ENCODE measurements around the gene ARID1B. TPM values are rescaled to one million over a fixed set of nuclear protein-coding genes. Genes with fewer than 3 reads are reported as not detected.

Gene ARID1B
- total RNA-seq, 1 donor from 2014 or later: 75.4 TPM

GRCh38 chr6:157002774-157003173, 225.6 kb downstream of the ARID1B start:
- no peak for TF ChIP-seq CTCF (IDR thresholded peaks at IDR 0.05; ENCODE audit: insufficient read depth, low read depth, low read length)
- no peak for TF ChIP-seq EZH2 (IDR thresholded peaks at IDR 0.05; ENCODE audit: insufficient read depth, low read length)
- Histone ChIP-seq H4K20me1 (ENCODE audit: insufficient read depth, low read length) (peaks cover 82% of the 10 kb centered on the region), H3K4me2 (ENCODE audit: low read length) (no peak overlapping the region), H3K27ac (ENCODE audit: low read depth, low read length) (no peak overlapping the region), H3K9ac (ENCODE audit: low read length) (no peak overlapping the region), H3K9me3 (ENCODE audit: insufficient read depth, low read depth, low read length) (no peaks in the 10 kb centered on the region), H3K4me1 (ENCODE audit: insufficient read depth, low read length) (no peaks in the 10 kb centered on the region), H3K36me3 (ENCODE audit: insufficient read depth, low read length) (no peaks in the 10 kb centered on the region), H3K4me3 (ENCODE audit: insufficient read depth, low read depth, low read length) (no peak overlapping the region), H3K27me3 (ENCODE audit: insufficient read depth, low read length) (no peaks in the 10 kb centered on the region), H2AFZ (ENCODE audit: low read depth, low read length) (no peak overlapping the region), H3K79me2 (ENCODE audit: insufficient read depth, low read length) (peaks cover 92% of the 10 kb centered on the region)
- peak overlapping the region; percentile 6 for H3K27ac Mint-ChIP-seq (ENCODE audit: unreplicated experiment)
- no peak for DNase-seq (ENCODE audit: low read depth)
- peaks cover 15% of the 10 kb centered on the region for H3K4me1 Mint-ChIP-seq (ENCODE audit: low read depth, unreplicated experiment)
- FAIRE-seq: no peak
- H3K27me3 Mint-ChIP-seq (ENCODE audit: low read depth, unreplicated experiment): no peaks in the 10 kb centered on the region
- H3K4me3 Mint-ChIP-seq (ENCODE audit: unreplicated experiment): no peak overlapping the region
- H3K9me3 Mint-ChIP-seq (ENCODE audit: unreplicated experiment): no peaks in the 10 kb centered on the region
- peaks cover 6% of the 10 kb centered on the region for H3K36me3 Mint-ChIP-seq (ENCODE audit: low read depth, unreplicated experiment)

- Histone ChIP-seq H3K4me1 (ENCODE audit: insufficient read depth, low read length) (no peaks in the 10 kb centered on the region), H3K4me3 (ENCODE audit: insufficient read depth, low read depth, low read length) (no peak overlapping the region), H3K36me3 (ENCODE audit: insufficient read depth, low read length) (no peaks in the 10 kb centered on the region), H3K4me2 (ENCODE audit: low read length) (no peak overlapping the region), H3K27ac (ENCODE audit: low read depth, low read length) (no peak overlapping the region), H3K79me2 (ENCODE audit: insufficient read depth, low read length) (peaks cover 93% of the 10 kb centered on the region), H3K9me3 (ENCODE audit: insufficient read depth, low read depth, low read length) (no peaks in the 10 kb centered on the region), H3K27me3 (ENCODE audit: insufficient read depth, low read length) (no peaks in the 10 kb centered on the region), H4K20me1 (ENCODE audit: insufficient read depth, low read length) (peaks cover 87% of the 10 kb centered on the region), H2AFZ (ENCODE audit: low read depth, low read length) (no peak overlapping the region), H3K9ac (ENCODE audit: low read length) (no peak overlapping the region)
- TF ChIP-seq EZH2 (IDR thresholded peaks at IDR 0.05; ENCODE audit: insufficient read depth, low read length) (no peak), CTCF (IDR thresholded peaks at IDR 0.05; ENCODE audit: insufficient read depth, low read depth, low read length) (no peak)
- no peaks in the 10 kb centered on the region for H3K9me3 Mint-ChIP-seq (ENCODE audit: unreplicated experiment)
- peak overlapping the region; percentile 8 for H3K27ac Mint-ChIP-seq (ENCODE audit: unreplicated experiment)
- H3K4me3 Mint-ChIP-seq (ENCODE audit: unreplicated experiment): no peak overlapping the region
- DNase-seq (ENCODE audit: low read depth): no peak
- H3K27me3 Mint-ChIP-seq (ENCODE audit: low read depth, unreplicated experiment): no peaks in the 10 kb centered on the region
- FAIRE-seq: no peak
- peaks cover 6% of the 10 kb centered on the region for H3K36me3 Mint-ChIP-seq (ENCODE audit: low read depth, unreplicated experiment)
- peaks cover 14% of the 10 kb centered on the region for H3K4me1 Mint-ChIP-seq (ENCODE audit: low read depth, unreplicated experiment)
These were observed 228.8 kb downstream of the ARID1B start for GRCh38 chr6:157005940-157006339.

GRCh38 chr6:157008568-157008967, 231.4 kb downstream of the ARID1B start:
- H3K9ac ChIP-seq (ENCODE audit: low read length): no peak overlapping the region
- FAIRE-seq: no peak
- H3K4me1 ChIP-seq (ENCODE audit: insufficient read depth, low read length): peaks cover 1% of the 10 kb centered on the region
- H3K27ac ChIP-seq (ENCODE audit: low read depth, low read length): no peak overlapping the region
- no peak for DNase-seq (ENCODE audit: low read depth)
- H4K20me1 ChIP-seq (ENCODE audit: insufficient read depth, low read length): peaks cover 78% of the 10 kb centered on the region
- H3K36me3 Mint-ChIP-seq (ENCODE audit: low read depth, unreplicated experiment): peaks cover 7% of the 10 kb centered on the region
- H3K36me3 ChIP-seq (ENCODE audit: insufficient read depth, low read length): no peaks in the 10 kb centered on the region
- H3K4me3 ChIP-seq (ENCODE audit: insufficient read depth, low read depth, low read length): no peak overlapping the region
- H3K79me2 ChIP-seq (ENCODE audit: insufficient read depth, low read length): peaks cover 92% of the 10 kb centered on the region
- no peaks in the 10 kb centered on the region for H3K9me3 Mint-ChIP-seq (ENCODE audit: unreplicated experiment)
- TF ChIP-seq EZH2 (IDR thresholded peaks at IDR 0.05; ENCODE audit: insufficient read depth, low read length): no peak
- no peak for TF ChIP-seq CTCF (IDR thresholded peaks at IDR 0.05; ENCODE audit: insufficient read depth, low read depth, low read length)
- no peaks in the 10 kb centered on the region for H3K9me3 ChIP-seq (ENCODE audit: insufficient read depth, low read depth, low read length)
- no peaks in the 10 kb centered on the region for H3K27me3 ChIP-seq (ENCODE audit: insufficient read depth, low read length)
- no peak overlapping the region for H3K4me2 ChIP-seq (ENCODE audit: low read length)
- H3K27ac Mint-ChIP-seq (ENCODE audit: unreplicated experiment): no peak overlapping the region
- peaks cover 10% of the 10 kb centered on the region for H3K4me1 Mint-ChIP-seq (ENCODE audit: low read depth, unreplicated experiment)
- no peak overlapping the region for H2AFZ ChIP-seq (ENCODE audit: low read depth, low read length)
- H3K4me3 Mint-ChIP-seq (ENCODE audit: unreplicated experiment): no peak overlapping the region
- no peaks in the 10 kb centered on the region for H3K27me3 Mint-ChIP-seq (ENCODE audit: low read depth, unreplicated experiment)

Data from astrocyte (in vitro differentiated cells and primary cell).